ENCODE results near the gene ZBTB17.

DNA sequence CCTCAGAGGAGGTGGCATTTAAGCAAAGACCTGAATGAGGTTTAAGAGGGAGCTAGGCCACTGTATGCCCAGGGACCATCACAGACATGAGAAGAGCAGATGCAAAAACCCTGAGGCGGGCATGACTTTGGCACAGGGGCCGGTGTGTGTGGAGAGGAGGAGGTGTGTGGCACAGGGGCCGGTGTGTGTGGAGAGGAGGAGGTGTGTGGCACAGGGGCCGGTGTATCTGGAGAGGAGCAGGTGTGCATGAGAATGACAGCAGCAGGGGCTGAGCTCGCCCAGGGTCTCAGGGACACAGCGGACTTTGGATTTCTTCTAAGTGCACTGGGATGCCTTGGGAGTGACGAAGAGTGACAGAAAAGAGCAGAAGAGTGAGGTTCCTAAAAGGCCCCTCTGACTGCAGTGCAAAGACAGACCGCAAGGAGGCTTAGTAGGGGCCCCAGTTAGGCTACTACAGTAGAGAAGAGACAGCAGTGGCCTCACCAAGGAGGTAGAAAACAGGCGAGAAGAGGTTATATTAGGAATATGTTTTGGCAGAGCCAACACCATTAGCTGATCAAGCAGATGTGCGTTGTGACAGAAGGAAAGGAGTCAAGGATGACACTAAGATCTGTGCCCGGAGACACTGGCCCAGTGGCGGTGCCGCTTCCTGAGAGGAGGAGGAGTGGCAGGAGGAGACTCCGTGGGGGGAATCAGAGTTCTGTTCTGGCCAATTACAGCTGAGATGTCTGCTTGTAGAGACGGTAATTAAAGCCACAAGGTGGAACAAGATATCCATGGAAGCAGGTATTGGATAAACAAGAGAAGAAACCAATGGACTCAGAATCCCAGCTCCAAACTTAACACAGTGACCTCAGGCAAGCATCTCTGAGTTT is 18.4 kb downstream of the ZBTB17 start:
- TF ChIP-seq POLR2AphosphoS5 (IDR thresholded peaks at IDR 0.05) (no peak), POLR2A (IDR thresholded peaks at IDR 0.05) (no peak), CTCF (IDR thresholded peaks at IDR 0.05) (no peak)

Data from sigmoid colon (tissue), 4 donors.